Stimulated activated CD8-positive, alpha-beta memory T cell treated with anti-CD3 and anti-CD28 coated beads, Interleukin-12 subunit alpha, Interleukin-12 subunit beta, amount 100 ng/mL, for 24 hours (primary cell): ENCODE data around the gene KLF18.
"Not testable (repeated sequence)": the region's sequence is repeated elsewhere in the genome, so short reads cannot be mapped to it uniquely, and the experiment has no call there.

ENCODE experiments used
- DNase-seq: peaks from one replicate; pipeline ENCODE4 v3.0.0-alpha.2; 2020; ENCODE audit errors: extremely low read depth

The KLF18 gene

GRCh38 chr1:44141531-44141930, at the start of gene KLF18:
TSS of gene KLF18 (minus strand) at chr1:44141631. CDS start at chr1:44141631, 0 bp downstream.
- no peak for DNase-seq

GRCh38 chr1:44174630-44175029, 33.2 kb upstream of the KLF18 start:
- no peak for DNase-seq

GRCh38 chr1:44170281-44170823, 28.9 kb upstream of the KLF18 start:
- no peak for DNase-seq

GRCh38 chr1:44168520-44169098, 27.2 kb upstream of the KLF18 start:
- no peak for DNase-seq

GRCh38 chr1:44161546-44161945, 20.1 kb upstream of the KLF18 start:
- no peak for DNase-seq

- DNase-seq: no peak
These were observed 17.4 kb upstream of the KLF18 start for GRCh38 chr1:44158871-44159270.

- DNase-seq: no peak
These were observed 16.5 kb upstream of the KLF18 start for GRCh38 chr1:44157903-44158302.

GRCh38 chr1:44154049-44154448, 12.6 kb upstream of the KLF18 start:
- no peak for DNase-seq

- DNase-seq: no peak
These were observed 11.3 kb upstream of the KLF18 start for GRCh38 chr1:44152692-44153091.

- no peak for DNase-seq
These were observed 10.4 kb upstream of the KLF18 start for GRCh38 chr1:44151808-44152207.

- no peak for DNase-seq
These were observed 9.9 kb upstream of the KLF18 start for GRCh38 chr1:44151332-44151731.

- no peak for DNase-seq
These were observed 6.2 kb upstream of the KLF18 start for GRCh38 chr1:44147582-44147981.

- no peak for DNase-seq
These were observed 5.3 kb upstream of the KLF18 start for GRCh38 chr1:44146536-44147361.

GRCh38 chr1:44144962-44145756, 3.7 kb upstream of the KLF18 start:
- DNase-seq: no peak

GRCh38 chr1:44139565-44139964, 1.9 kb downstream of the KLF18 start:
- not testable (repeated sequence) for DNase-seq

- DNase-seq: no peak
These were observed 3.2 kb downstream of the KLF18 start for GRCh38 chr1:44138239-44138638.

GRCh38 chr1:44135886-44136285, 5.5 kb downstream of the KLF18 start:
- no peak for DNase-seq

- no peak for DNase-seq
These were observed 7.1 kb downstream of the KLF18 start for GRCh38 chr1:44134071-44134920.

GRCh38 chr1:44131411-44131810, 10.0 kb downstream of the KLF18 start:
- DNase-seq: no peak

GRCh38 chr1:44129616-44130500, 11.6 kb downstream of the KLF18 start:
- DNase-seq: no peak
